Body of pancreas (tissue), 4 donors: ENCODE data around the gene NEB. TPM values are rescaled to one million over a fixed set of nuclear protein-coding genes. Genes with fewer than 3 reads are reported as not detected.

Experiments used
- ATAC-seq: fragments of 150-250 bp; one replicate; pipeline ENCODE4 v1.9.1; 2016
- DNase-seq, 4 donors: peaks; one replicate each; pipeline ENCODE4 v3.0.0-alpha.2; 2019
- H3K27ac ChIP-seq, 4 donors: fragments of 200-600 bp; sonication (generic); 1 replicate in 3 of 4; 2 replicates in 1 of 4; pipeline versions ENCODE4 v1.5.1 to v1.6.1; 2016 to 2019; ENCODE audit warnings: mild to moderate bottlenecking in 1 of 4, mixed read lengths in 1 of 4, moderate library complexity in 1 of 4
- H3K27me3 ChIP-seq, 2 donors: fragments of 200-600 bp; sonication (generic); one replicate each; pipeline ENCODE4 v1.6.0; 2016; ENCODE audit warnings: mild to moderate bottlenecking in 1 of 2
- H3K36me3 ChIP-seq, 2 donors: fragments of 200-600 bp; sonication (generic); replicated peaks in 1 of 2; 2 replicates each; pipeline ENCODE4 v1.5.1; 2016; ENCODE audit warnings: low read depth in 2 of 2; ENCODE audit not compliant: insufficient read depth in 1 of 2
- H3K4me1 ChIP-seq: fragments of 200-600 bp; sonication (generic); one replicate; pipeline ENCODE4 v1.6.0; 2016
- H3K4me3 ChIP-seq, 2 donors: fragments of 200-600 bp; sonication (generic); 1 replicate in 1 of 2; 2 replicates in 1 of 2; pipeline ENCODE4 v1.5.1; 2016 to 2019
- H3K9me3 ChIP-seq, 3 donors: fragments of 200-600 bp; sonication (generic); 1 replicate in 2 of 3; 2 replicates in 1 of 3; pipeline ENCODE4 v1.5.1; 2016
- POLR2A ChIP-seq, 3 donors: fragments of 450-650 bp; IDR thresholded peaks; one replicate each; pipeline ENCODE4 v1.6.1; 2016; ENCODE audit warnings: antibody characterized with exemption in 3 of 3, mild to moderate bottlenecking in 2 of 3
- WGBS, 2 donors: methylation state at CpG; one replicate each; pipeline ENCODE4 v1.1.5; 2017; 5-methylcytosine and 5-hydroxymethylcytosine counted together
- intact Hi-C: fragments of 100-400 bp; cut with DNase I; formaldehyde crosslinking; loops from one replicate; pipeline ENCODE4 v1.15.1; 2023
- total RNA-seq, 2 donors: library from RNA; depleted of rRNA; stranded (reverse); fragments of >200 nt; gene quantifications; one replicate each; pipeline ENCODE4 v1.1.0, GENCODE V29; 2016
- TF ChIP-seq, protein P1 (sequence below), 7 experiments: fragments of 450-650 bp in 4 of 7; fragments of 200-600 bp in 3 of 7; sonication (generic) in 3 of 7; IDR thresholded peaks; one replicate each; pipeline ENCODE4 v1.5.1; 2016 to 2019; ENCODE audit warnings: antibody characterized with exemption in 7 of 7

Gene NEB
- total RNA-seq, 2 donors from 2014 or later, result 2.3 to 3.9 TPM

DNA sequence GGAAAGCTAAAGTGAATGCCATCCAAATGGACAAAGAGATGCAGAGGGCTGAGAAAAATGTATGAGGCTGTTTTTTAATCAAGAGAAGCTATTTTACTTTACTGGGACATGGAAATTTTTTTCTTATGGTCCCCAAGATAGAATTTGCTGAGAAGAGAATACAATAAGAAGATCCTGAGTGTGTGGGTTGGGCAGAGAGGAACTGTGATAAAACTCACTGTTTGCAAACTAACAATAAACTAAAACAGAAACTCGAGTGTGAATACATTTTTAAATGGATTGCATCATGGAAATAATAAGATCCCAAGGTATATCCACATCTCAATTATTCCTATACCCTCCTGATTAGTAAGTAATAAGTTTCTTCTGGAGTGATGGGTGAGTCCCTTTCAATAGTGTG lies 4.4 kb downstream of the NEB start:
- no peaks in the 10 kb centered on the region for H3K36me3 ChIP-seq
- DNase-seq, result no peak
- H3K9me3 ChIP-seq, result peaks cover 0 to 4% (median 0%) of the 10 kb centered on the region in 3 donors
- ATAC-seq, result no peak
- peaks cover 18% of the 10 kb centered on the region for H3K4me1 ChIP-seq
- no peaks in the 10 kb centered on the region for H3K27me3 ChIP-seq
- no peak overlapping the region for H3K4me3 ChIP-seq
- no peak for TF ChIP-seq POLR2A (IDR thresholded peaks at IDR 0.05)
- TF ChIP-seq, protein P1, sequence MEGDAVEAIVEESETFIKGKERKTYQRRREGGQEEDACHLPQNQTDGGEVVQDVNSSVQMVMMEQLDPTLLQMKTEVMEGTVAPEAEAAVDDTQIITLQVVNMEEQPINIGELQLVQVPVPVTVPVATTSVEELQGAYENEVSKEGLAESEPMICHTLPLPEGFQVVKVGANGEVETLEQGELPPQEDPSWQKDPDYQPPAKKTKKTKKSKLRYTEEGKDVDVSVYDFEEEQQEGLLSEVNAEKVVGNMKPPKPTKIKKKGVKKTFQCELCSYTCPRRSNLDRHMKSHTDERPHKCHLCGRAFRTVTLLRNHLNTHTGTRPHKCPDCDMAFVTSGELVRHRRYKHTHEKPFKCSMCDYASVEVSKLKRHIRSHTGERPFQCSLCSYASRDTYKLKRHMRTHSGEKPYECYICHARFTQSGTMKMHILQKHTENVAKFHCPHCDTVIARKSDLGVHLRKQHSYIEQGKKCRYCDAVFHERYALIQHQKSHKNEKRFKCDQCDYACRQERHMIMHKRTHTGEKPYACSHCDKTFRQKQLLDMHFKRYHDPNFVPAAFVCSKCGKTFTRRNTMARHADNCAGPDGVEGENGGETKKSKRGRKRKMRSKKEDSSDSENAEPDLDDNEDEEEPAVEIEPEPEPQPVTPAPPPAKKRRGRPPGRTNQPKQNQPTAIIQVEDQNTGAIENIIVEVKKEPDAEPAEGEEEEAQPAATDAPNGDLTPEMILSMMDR (IDR thresholded peaks at IDR 0.05), result no peak
- intact Hi-C loops, result no loop called here
- no peak overlapping the region for H3K27ac ChIP-seq
- WGBS, 2 donors, result 28 to 50% methylated on average over 1 of the region's 1 CpG

DNA sequence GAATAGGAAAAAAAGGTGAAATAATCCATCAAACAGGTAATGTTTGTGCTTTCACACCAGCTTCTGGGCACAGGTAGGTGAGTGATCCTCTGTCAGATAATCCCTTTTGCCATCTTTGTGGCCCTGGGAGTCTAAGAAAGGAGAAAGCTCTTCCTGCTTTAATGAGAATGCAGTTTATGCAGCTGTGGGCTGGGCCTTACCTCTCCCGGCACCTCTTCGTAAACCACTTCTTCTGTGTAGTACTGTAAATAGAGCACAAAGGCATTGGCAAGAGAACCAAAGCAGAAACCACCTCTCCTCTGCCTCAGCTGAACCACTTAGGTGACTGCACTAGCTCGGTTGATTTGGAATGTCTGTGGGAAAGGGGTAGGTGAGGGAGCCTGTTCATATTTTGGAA lies 4.9 kb downstream of the NEB start:
- Histone ChIP-seq H3K36me3 (no peaks in the 10 kb centered on the region), H3K27ac (no peak overlapping the region), H3K9me3 (peaks cover 0 to 4% (median 0%) of the 10 kb centered on the region in 3 donors), H3K4me3 (no peak overlapping the region), H3K27me3 (no peaks in the 10 kb centered on the region), H3K4me1 (peaks cover 18% of the 10 kb centered on the region)
- WGBS, 2 donors, result 80 to 86% methylated on average over 3 of the region's 3 CpGs
- intact Hi-C loops, result no loop called here
- TF ChIP-seq, protein P1 (IDR thresholded peaks at IDR 0.05), result no peak
- TF ChIP-seq POLR2A (IDR thresholded peaks at IDR 0.05), result no peak
- DNase-seq (no peak), ATAC-seq (no peak)

DNA sequence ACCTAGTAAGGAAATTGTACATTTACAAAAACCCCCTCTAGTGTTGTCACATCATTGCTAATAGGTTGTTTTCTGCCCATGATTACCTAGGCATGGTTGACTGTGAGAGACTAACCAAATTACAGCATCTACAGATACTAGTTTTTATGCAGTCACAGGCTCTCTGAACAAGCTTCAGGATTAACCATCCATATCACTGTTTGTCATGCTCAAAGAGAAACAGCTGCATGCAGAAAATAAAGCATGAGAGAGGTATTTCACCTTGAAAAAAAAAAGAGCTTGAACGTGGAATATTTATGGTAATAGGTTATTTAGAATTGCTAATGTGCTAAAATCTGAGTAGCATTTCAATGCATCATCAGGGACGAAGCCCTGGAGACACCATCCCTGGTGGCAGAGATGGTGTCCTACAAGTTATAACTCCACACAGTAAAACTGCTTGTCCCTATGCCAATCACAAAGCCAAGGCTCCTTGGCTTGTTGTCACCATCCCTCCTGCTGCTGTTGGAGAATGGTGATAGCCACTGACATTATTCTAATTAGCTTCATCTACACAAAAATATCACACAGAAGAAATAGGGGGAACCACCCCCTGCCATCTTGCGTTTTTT lies 5.4 kb downstream of the NEB start:
- ATAC-seq (no peak), DNase-seq (no peak)
- Histone ChIP-seq H3K4me3 (no peak overlapping the region), H3K27ac (no peak overlapping the region), H3K27me3 (no peaks in the 10 kb centered on the region), H3K4me1 (peaks cover 18% of the 10 kb centered on the region), H3K36me3 (no peaks in the 10 kb centered on the region), H3K9me3 (peaks cover 0 to 4% (median 0%) of the 10 kb centered on the region in 3 donors)
- no peak for TF ChIP-seq POLR2A (IDR thresholded peaks at IDR 0.05)
- TF ChIP-seq, protein P1 (IDR thresholded peaks at IDR 0.05), result no peak
- intact Hi-C loops, result no loop called here
- WGBS, 2 donors, result 52 to 55% methylated on average over 3 of the region's 3 CpGs

DNA sequence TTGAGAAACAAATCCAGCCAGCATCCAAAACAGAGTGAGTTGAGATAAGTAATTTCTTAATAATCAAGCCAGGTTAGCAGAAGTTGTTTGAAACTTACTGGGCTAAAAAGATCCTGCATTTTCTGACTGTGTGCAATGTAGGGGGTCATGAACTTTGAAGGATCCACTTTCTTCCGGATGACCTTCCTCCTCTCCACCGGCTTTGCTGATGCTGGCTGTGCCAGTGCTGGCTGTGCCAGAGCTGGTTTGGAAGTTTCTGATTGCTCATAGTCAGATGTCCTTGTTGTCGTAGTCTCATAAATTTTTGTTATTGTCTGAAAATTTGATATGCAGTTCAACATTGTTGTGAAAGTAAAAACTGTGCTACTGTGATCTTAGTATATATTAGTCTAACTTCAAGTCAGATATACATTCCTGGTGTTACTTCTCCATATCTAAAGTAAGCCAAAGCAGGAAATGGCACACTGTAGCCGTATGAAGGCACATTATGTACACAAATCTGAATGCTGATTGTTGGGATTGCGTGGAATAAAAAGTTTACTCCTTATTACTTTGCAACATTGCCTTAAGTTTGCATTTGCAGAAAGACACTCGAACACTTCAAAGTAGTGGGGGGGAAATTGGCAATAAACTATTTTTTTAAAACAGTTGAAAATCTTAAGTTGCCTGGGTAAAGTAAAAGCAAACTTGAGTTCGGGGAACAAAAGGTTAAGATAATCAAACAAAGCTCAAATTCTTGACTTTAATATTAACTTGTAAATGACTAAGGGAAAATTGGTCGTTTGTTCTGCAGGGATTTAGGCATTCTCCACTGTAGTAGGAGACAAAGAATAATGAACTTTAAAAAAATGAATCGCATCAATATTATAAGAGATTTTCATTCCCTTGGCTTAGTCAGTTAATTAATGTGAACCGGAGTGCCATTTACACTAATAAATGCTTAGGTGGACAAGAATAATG lies 6.4 kb downstream of the NEB start:
- Histone ChIP-seq H3K4me1 (peaks cover 18% of the 10 kb centered on the region), H3K36me3 (no peaks in the 10 kb centered on the region), H3K27ac (peak overlapping the region in 2 of 4 donors; percentile 2 to 31), H3K27me3 (no peaks in the 10 kb centered on the region), H3K4me3 (no peak overlapping the region), H3K9me3 (peaks cover 0 to under 1% (median 0%) of the 10 kb centered on the region in 3 donors)
- peak; percentile 52 for ATAC-seq
- no peak for TF ChIP-seq POLR2A (IDR thresholded peaks at IDR 0.05)
- TF ChIP-seq, protein P1 (IDR thresholded peaks at IDR 0.05), result no peak
- no peak for DNase-seq
- intact Hi-C loops, result no loop called here
- WGBS, 2 donors, result 14 to 17% methylated on average over 10 of the region's 10 CpGs
